HT1080 (cell line): ENCODE results near the gene TENM4. TPM values are rescaled to one million over a fixed set of nuclear protein-coding genes. Genes with fewer than 3 reads are reported as not detected.
A peak's percentile ranks its signal among the peaks of the same experiment; 100 is the strongest.

Experiments used
- DNase-seq: peaks from one replicate; pipeline ENCODE4 v3.0.0-alpha.2; 2015; ENCODE audit warnings: low read depth
- polyA plus RNA-seq, 2 experiments: library from polyadenylated mRNA; depleted of rRNA; stranded (reverse); fragments of >200 nt; gene quantifications; 2 replicates each; pipeline ENCODE4 v1.2.3, GENCODE V29; 2015
- total RNA-seq: library from RNA; depleted of rRNA; stranded (reverse); fragments of >200 nt; shearing (Covaris generic); gene quantifications from 2 replicates; pipeline ENCODE4 v1.2.3, GENCODE V29; 2014; rRNA removed

Gene TENM4
- total RNA-seq, result 27.1 and 33.5 TPM in 2 replicates
- polyA plus RNA-seq (2015; cell fraction: cytosol; rRNA removed), result 7.9 and 8.0 TPM in 2 replicates
- 15.5 and 17.6 TPM in 2 replicates for polyA plus RNA-seq (2015; cell fraction: nucleus; rRNA removed)

GRCh38 chr11:79440571-79441460, at the start of gene TENM4:
Gene TENM4, minus strand, starts transcription at chr11:79441030. Its CDS starts 371,086 bp downstream, at chr11:79069944.
- peak; percentile 89 for DNase-seq

GRCh38 chr11:79488286-79488685, 47.5 kb upstream of the TENM4 start:
- no peak for DNase-seq

- no peak for DNase-seq
These were observed 46.6 kb upstream of the TENM4 start for GRCh38 chr11:79487412-79487811.

- DNase-seq, result peak; percentile 30
These were observed 45.6 kb upstream of the TENM4 start for GRCh38 chr11:79486242-79486984.

- DNase-seq, result no peak
These were observed 44.9 kb upstream of the TENM4 start for GRCh38 chr11:79485694-79486093.

- DNase-seq, result no peak
These were observed 44.0 kb upstream of the TENM4 start for GRCh38 chr11:79484872-79485271.

GRCh38 chr11:79482800-79483199, 42.0 kb upstream of the TENM4 start:
- DNase-seq, result no peak

- no peak for DNase-seq
These were observed 41.0 kb upstream of the TENM4 start for GRCh38 chr11:79481795-79482194.

- DNase-seq, result no peak
These were observed 40.0 kb upstream of the TENM4 start for GRCh38 chr11:79480864-79481263.

- no peak for DNase-seq
These were observed 32.1 kb upstream of the TENM4 start for GRCh38 chr11:79472819-79473529.

- no peak for DNase-seq
These were observed 30.4 kb upstream of the TENM4 start for GRCh38 chr11:79471071-79471844.

GRCh38 chr11:79470161-79470560, 29.3 kb upstream of the TENM4 start:
- DNase-seq, result no peak

- DNase-seq, result no peak
These were observed 26.9 kb upstream of the TENM4 start for GRCh38 chr11:79467761-79468160.

GRCh38 chr11:79466411-79466810, 25.6 kb upstream of the TENM4 start:
- DNase-seq, result peak; percentile 67

GRCh38 chr11:79465160-79465559, 24.3 kb upstream of the TENM4 start:
- no peak for DNase-seq

- DNase-seq, result no peak
These were observed 21.1 kb upstream of the TENM4 start for GRCh38 chr11:79461666-79462645.

- DNase-seq, result peak; percentile 37
These were observed 20.3 kb upstream of the TENM4 start for GRCh38 chr11:79461144-79461543.

- no peak for DNase-seq
These were observed 17.9 kb upstream of the TENM4 start for GRCh38 chr11:79458709-79459108.

GRCh38 chr11:79456501-79456900, 15.7 kb upstream of the TENM4 start:
- no peak for DNase-seq

GRCh38 chr11:79453617-79454016, 12.8 kb upstream of the TENM4 start:
- no peak for DNase-seq
